SKM-1 (cell line): ENCODE measurements around the gene GREB1.

ENCODE experiments used
- DNase-seq: peaks from one replicate; lab custom pipeline; 2025; ENCODE audit not compliant: unreplicated experiment; lab: John Stamatoyannopoulos, UW

GREB1 gene

GRCh38 chr2:11633923-11634478 is 100.2 kb downstream of the GREB1 start:
- DNase-seq, result no peak

GRCh38 chr2:11634584-11634983 is 100.7 kb downstream of the GREB1 start:
- no peak for DNase-seq

- DNase-seq, result no peak
These were observed 101.3 kb downstream of the GREB1 start for GRCh38 chr2:11635141-11635540.

GRCh38 chr2:11636593-11637295 is 102.9 kb downstream of the GREB1 start:
- no peak for DNase-seq

GRCh38 chr2:11637546-11637945 is 103.7 kb downstream of the GREB1 start:
- no peak for DNase-seq

GRCh38 chr2:11639503-11639902 is 105.7 kb downstream of the GREB1 start:
- no peak for DNase-seq

GRCh38 chr2:11640132-11640531 is 106.3 kb downstream of the GREB1 start:
- DNase-seq, result no peak

- DNase-seq, result no peak
These were observed 109.1 kb downstream of the GREB1 start for GRCh38 chr2:11642972-11643371.

GRCh38 chr2:11644293-11644692 is 110.4 kb downstream of the GREB1 start:
- no peak for DNase-seq

GRCh38 chr2:11646530-11646929 is 112.7 kb downstream of the GREB1 start:
- no peak for DNase-seq

GRCh38 chr2:11647834-11648600 is 114.2 kb downstream of the GREB1 start:
- no peak for DNase-seq

GRCh38 chr2:11649093-11649492 is 115.2 kb downstream of the GREB1 start:
- DNase-seq, result no peak

GRCh38 chr2:11651856-11652548 is 118.2 kb downstream of the GREB1 start:
- no peak for DNase-seq

GRCh38 chr2:11652553-11652952 is 118.7 kb downstream of the GREB1 start:
- no peak for DNase-seq

- DNase-seq, result no peak
These were observed 121.7 kb downstream of the GREB1 start for GRCh38 chr2:11655495-11655894.

- DNase-seq, result no peak
These were observed 122.4 kb downstream of the GREB1 start for GRCh38 chr2:11656252-11656651.

- DNase-seq, result no peak
These were observed 122.8 kb downstream of the GREB1 start for GRCh38 chr2:11656671-11657101.

GRCh38 chr2:11657195-11657594 is 123.3 kb downstream of the GREB1 start:
- DNase-seq, result no peak

- no peak for DNase-seq
These were observed 123.8 kb downstream of the GREB1 start for GRCh38 chr2:11657646-11658045.

- DNase-seq, result no peak
These were observed 124.6 kb downstream of the GREB1 start for GRCh38 chr2:11658208-11659114.

GRCh38 chr2:11659115-11659475 is 125.2 kb downstream of the GREB1 start:
- DNase-seq, result no peak
